ENCODE results near the gene BMP6. TPM values are rescaled to one million over a fixed set of nuclear protein-coding genes. Genes with fewer than 3 reads are reported as not detected.

The BMP6 gene
- polyA plus RNA-seq, 1 donor (not counting 4 experiments of a cell fraction or from before 2014, with no cell fraction given): 0.05 TPM

DNA sequence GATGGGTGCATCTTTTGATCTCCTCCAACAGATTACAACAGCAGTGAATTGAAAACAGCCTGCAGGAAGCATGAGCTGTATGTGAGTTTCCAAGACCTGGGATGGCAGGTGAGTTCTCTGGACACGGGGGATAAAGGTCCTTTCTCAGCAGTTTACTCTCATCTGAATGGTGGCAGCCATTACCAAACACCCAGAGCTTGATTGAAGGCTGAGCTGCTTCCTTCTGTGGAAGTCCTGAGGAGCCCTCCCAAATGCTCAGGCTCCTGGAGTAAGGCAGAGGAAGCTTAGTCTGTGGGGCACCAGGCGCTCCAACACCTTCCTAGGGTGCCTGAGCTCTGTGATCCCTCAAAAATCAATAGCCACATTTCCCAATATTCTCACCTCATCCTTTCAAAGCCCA is 153.1 kb downstream of the BMP6 start:
- H3K36me3 ChIP-seq (ENCODE audit: control insufficient read depth in 2 of 2, extremely low read depth in 1 of 2, insufficient read depth in 2 of 2, low read length in 2 of 2): peaks cover 16 to 26% of the 10 kb centered on the region in 2 experiments
- peaks cover 8% of the 10 kb centered on the region for H3K4me1 ChIP-seq (ENCODE audit: control insufficient read depth, extremely low read depth, insufficient read depth, low read length)
- H3K4me2 ChIP-seq (ENCODE audit: control insufficient read depth, extremely low read depth, insufficient read depth, low read depth, low read length): no peak overlapping the region
- DNase-seq (ENCODE audit: low read depth, low spot score) (no peak), FAIRE-seq (no peak)
- no peaks in the 10 kb centered on the region for H3K9me1 ChIP-seq (ENCODE audit: control insufficient read depth, extremely low read depth, insufficient read depth, low read length)
- TF ChIP-seq EZH2 (IDR thresholded peaks at IDR 0.05; ENCODE audit: low read length): no peak
- TF ChIP-seq, protein P1, sequence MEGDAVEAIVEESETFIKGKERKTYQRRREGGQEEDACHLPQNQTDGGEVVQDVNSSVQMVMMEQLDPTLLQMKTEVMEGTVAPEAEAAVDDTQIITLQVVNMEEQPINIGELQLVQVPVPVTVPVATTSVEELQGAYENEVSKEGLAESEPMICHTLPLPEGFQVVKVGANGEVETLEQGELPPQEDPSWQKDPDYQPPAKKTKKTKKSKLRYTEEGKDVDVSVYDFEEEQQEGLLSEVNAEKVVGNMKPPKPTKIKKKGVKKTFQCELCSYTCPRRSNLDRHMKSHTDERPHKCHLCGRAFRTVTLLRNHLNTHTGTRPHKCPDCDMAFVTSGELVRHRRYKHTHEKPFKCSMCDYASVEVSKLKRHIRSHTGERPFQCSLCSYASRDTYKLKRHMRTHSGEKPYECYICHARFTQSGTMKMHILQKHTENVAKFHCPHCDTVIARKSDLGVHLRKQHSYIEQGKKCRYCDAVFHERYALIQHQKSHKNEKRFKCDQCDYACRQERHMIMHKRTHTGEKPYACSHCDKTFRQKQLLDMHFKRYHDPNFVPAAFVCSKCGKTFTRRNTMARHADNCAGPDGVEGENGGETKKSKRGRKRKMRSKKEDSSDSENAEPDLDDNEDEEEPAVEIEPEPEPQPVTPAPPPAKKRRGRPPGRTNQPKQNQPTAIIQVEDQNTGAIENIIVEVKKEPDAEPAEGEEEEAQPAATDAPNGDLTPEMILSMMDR (optimal IDR thresholded peaks at IDR 0.05 in 1 of 3, IDR thresholded peaks at IDR 0.05 in 1 of 3, conservative IDR thresholded peaks at IDR 0.05 in 1 of 3; ENCODE audit: extremely low read depth in 1 of 3, insufficient read depth in 2 of 3, low read length in 3 of 3): no peak
- no peak overlapping the region for H3K4me3 ChIP-seq (ENCODE audit: control insufficient read depth in 2 of 3, extremely low read depth in 1 of 3, insufficient read depth in 2 of 3, low read depth in 1 of 3, low read length in 3 of 3)
- dilution Hi-C loops (cut with MboI; ENCODE audit: extremely low pct_ligation_motif_present, low sequenced_read_pairs): no loop called here
- H2AFZ ChIP-seq (ENCODE audit: control insufficient read depth, low read length): no peak overlapping the region
- no peaks in the 10 kb centered on the region for H3K79me2 ChIP-seq (ENCODE audit: control insufficient read depth, insufficient read depth, low read length)
- no peak overlapping the region for H3K9ac ChIP-seq (ENCODE audit: control insufficient read depth, extremely low read depth, insufficient read depth, low read length)
- H4K20me1 ChIP-seq (ENCODE audit: control insufficient read depth, extremely low read depth, insufficient read depth, low read length): no peaks in the 10 kb centered on the region
- H3K9me3 ChIP-seq (ENCODE audit: control insufficient read depth, low read depth, low read length): no peaks in the 10 kb centered on the region
- no peaks in the 10 kb centered on the region for H3K27me3 ChIP-seq (ENCODE audit: control insufficient read depth, extremely low read depth, insufficient read depth, low read length)
- H3K27ac ChIP-seq (ENCODE audit: control insufficient read depth, insufficient read depth, low read length): no peak overlapping the region

DNA sequence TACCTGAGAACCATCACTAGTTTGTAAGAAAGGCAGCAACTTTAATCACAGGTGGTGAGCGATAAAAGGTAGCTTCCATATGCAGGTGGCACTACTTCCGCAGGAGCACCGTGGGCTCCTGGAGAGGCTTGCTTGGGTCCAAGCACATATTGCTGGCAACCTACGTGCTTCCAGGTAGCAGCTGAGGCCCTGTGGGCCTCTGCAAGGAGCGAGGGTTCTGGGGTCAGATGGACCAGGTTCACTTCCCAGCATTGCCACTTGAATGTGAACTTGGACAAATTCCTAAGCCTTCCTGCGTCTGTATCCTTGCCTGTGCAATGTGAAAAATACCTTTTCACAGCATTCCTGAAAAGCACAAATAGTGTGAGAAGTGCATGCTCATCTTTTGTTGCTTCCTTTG is 153.7 kb downstream of the BMP6 start:
- Histone ChIP-seq H3K9me1 (ENCODE audit: control insufficient read depth, extremely low read depth, insufficient read depth, low read length) (no peaks in the 10 kb centered on the region), H3K36me3 (ENCODE audit: control insufficient read depth in 2 of 2, extremely low read depth in 1 of 2, insufficient read depth in 2 of 2, low read length in 2 of 2) (peaks cover 21 to 32% of the 10 kb centered on the region in 2 experiments), H2AFZ (ENCODE audit: control insufficient read depth, low read length) (no peak overlapping the region), H3K4me2 (ENCODE audit: control insufficient read depth, extremely low read depth, insufficient read depth, low read depth, low read length) (no peak overlapping the region), H4K20me1 (ENCODE audit: control insufficient read depth, extremely low read depth, insufficient read depth, low read length) (no peaks in the 10 kb centered on the region), H3K4me3 (ENCODE audit: control insufficient read depth in 2 of 3, extremely low read depth in 1 of 3, insufficient read depth in 2 of 3, low read depth in 1 of 3, low read length in 3 of 3) (no peak overlapping the region), H3K27ac (ENCODE audit: control insufficient read depth, insufficient read depth, low read length) (no peak overlapping the region), H3K27me3 (ENCODE audit: control insufficient read depth, extremely low read depth, insufficient read depth, low read length) (no peaks in the 10 kb centered on the region), H3K4me1 (ENCODE audit: control insufficient read depth, extremely low read depth, insufficient read depth, low read length) (peaks cover 8% of the 10 kb centered on the region), H3K9me3 (ENCODE audit: control insufficient read depth, low read depth, low read length) (no peaks in the 10 kb centered on the region), H3K9ac (ENCODE audit: control insufficient read depth, extremely low read depth, insufficient read depth, low read length) (no peak overlapping the region), H3K79me2 (ENCODE audit: control insufficient read depth, insufficient read depth, low read length) (no peaks in the 10 kb centered on the region)
- dilution Hi-C loops (cut with MboI; ENCODE audit: extremely low pct_ligation_motif_present, low sequenced_read_pairs): no loop called here
- no peak for DNase-seq (ENCODE audit: low read depth, low spot score)
- FAIRE-seq: no peak
- TF ChIP-seq, protein P1 (optimal IDR thresholded peaks at IDR 0.05 in 1 of 3, IDR thresholded peaks at IDR 0.05 in 1 of 3, conservative IDR thresholded peaks at IDR 0.05 in 1 of 3; ENCODE audit: extremely low read depth in 1 of 3, insufficient read depth in 2 of 3, low read length in 3 of 3): no peak
- TF ChIP-seq EZH2 (IDR thresholded peaks at IDR 0.05; ENCODE audit: low read length): no peak

All from keratinocyte (primary cell).